ENCODE results near the gene AIG1.

- TF ChIP-seq FOXM1 (IDR thresholded peaks at IDR 0.05; ENCODE audit: borderline replicate concordance) (no peak), ZNF384 (IDR thresholded peaks at IDR 0.05) (no peak), SP1 (IDR thresholded peaks at IDR 0.05) (no peak), FOXA1 (IDR thresholded peaks at IDR 0.05) (no peak), HDGF (IDR thresholded peaks at IDR 0.05; ENCODE audit: borderline replicate concordance) (no peak), BHLHE40 (IDR thresholded peaks at IDR 0.05; ENCODE audit: borderline replicate concordance) (no peak)
Observed at GRCh38 chr6:143169440-143169839, 108.8 kb downstream of the AIG1 start.
